Measurements from ENCODE around the gene TBC1D30. TPM values are rescaled to one million over a fixed set of nuclear protein-coding genes. Genes with fewer than 3 reads are reported as not detected.
A peak's percentile ranks its signal among the peaks of the same experiment; 100 is the strongest.
"Not testable (repeated sequence)": the region's sequence is repeated elsewhere in the genome, so short reads cannot be mapped to it uniquely, and the experiment has no call there.

Gene TBC1D30, protein sequence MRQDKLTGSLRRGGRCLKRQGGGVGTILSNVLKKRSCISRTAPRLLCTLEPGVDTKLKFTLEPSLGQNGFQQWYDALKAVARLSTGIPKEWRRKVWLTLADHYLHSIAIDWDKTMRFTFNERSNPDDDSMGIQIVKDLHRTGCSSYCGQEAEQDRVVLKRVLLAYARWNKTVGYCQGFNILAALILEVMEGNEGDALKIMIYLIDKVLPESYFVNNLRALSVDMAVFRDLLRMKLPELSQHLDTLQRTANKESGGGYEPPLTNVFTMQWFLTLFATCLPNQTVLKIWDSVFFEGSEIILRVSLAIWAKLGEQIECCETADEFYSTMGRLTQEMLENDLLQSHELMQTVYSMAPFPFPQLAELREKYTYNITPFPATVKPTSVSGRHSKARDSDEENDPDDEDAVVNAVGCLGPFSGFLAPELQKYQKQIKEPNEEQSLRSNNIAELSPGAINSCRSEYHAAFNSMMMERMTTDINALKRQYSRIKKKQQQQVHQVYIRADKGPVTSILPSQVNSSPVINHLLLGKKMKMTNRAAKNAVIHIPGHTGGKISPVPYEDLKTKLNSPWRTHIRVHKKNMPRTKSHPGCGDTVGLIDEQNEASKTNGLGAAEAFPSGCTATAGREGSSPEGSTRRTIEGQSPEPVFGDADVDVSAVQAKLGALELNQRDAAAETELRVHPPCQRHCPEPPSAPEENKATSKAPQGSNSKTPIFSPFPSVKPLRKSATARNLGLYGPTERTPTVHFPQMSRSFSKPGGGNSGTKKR
- total RNA-seq (1 to 10 TPM; 1.6 to 5.2 (median 2.7) TPM), polyA plus RNA-seq (1 to 10 TPM; 1.1 to 2.6 TPM)
- long read RNA-seq, donor 1, partial matches to known transcripts, result 0 of 1 reads
- long read RNA-seq, donor 1, other reads (novel, unspliced or antisense), result 1 of 1 reads
- long read RNA-seq, donor 2, result 0 reads
- long read RNA-seq, donor 3, partial matches to known transcripts, result 1 of 3 reads
- long read RNA-seq, donor 3, other reads (novel, unspliced or antisense), result 2 of 3 reads

DNA sequence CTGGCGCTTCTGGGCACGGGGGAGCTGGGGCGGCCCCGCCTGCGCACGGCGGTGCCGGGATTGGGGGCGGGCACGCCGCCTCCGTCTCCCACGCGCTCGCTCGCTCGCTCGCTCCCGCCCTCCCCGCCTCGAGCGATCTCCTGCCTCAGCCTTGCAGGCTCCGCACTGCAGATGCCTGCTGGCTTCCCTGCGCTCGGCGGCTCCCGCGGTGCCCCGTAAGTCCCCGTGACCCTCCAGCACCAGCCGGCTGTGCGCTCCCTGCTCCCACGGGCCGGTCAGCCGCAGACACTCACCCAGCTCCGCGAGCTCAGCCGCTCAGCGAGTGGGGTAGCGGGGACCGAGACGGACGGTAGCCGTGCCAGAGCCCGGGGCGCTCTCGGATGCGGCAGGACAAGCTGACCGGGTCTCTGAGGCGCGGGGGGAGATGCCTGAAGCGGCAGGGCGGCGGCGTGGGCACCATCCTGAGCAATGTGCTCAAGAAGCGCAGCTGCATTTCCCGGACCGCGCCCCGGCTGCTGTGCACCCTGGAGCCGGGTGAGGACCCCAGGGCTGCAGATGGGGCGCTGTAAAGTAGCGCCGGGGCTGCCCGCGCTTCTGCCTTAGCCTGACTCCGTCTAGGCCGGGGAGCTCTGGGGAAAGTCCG is at the start of gene TBC1D30:
Gene TBC1D30 (plus strand): TSS at position 148 of the 643 bp plus-strand sequence. CDS start 233 bp downstream, at position 381.
- peaks cover 11% of the 10 kb centered on the region for H3K4me1 ChIP-seq (ENCODE audit: insufficient read depth)
- H3K4me3 ChIP-seq, result peak within 1 kb of the TSS; percentile 15
- intact Hi-C loops (cut with DNase I), result no loop called here
- DNase-seq, result peak in 4 of 5 donors; percentile 10 to 52 (median 36)
- TF ChIP-seq, protein P1, sequence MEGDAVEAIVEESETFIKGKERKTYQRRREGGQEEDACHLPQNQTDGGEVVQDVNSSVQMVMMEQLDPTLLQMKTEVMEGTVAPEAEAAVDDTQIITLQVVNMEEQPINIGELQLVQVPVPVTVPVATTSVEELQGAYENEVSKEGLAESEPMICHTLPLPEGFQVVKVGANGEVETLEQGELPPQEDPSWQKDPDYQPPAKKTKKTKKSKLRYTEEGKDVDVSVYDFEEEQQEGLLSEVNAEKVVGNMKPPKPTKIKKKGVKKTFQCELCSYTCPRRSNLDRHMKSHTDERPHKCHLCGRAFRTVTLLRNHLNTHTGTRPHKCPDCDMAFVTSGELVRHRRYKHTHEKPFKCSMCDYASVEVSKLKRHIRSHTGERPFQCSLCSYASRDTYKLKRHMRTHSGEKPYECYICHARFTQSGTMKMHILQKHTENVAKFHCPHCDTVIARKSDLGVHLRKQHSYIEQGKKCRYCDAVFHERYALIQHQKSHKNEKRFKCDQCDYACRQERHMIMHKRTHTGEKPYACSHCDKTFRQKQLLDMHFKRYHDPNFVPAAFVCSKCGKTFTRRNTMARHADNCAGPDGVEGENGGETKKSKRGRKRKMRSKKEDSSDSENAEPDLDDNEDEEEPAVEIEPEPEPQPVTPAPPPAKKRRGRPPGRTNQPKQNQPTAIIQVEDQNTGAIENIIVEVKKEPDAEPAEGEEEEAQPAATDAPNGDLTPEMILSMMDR (IDR thresholded peaks at IDR 0.05), result no peak
- no peak for TF ChIP-seq EP300 (IDR thresholded peaks at IDR 0.05)
- TF ChIP-seq POLR2A (IDR thresholded peaks at IDR 0.05), result no peak
- H3K36me3 ChIP-seq, result no peaks in the 10 kb centered on the region
- no peak within 1 kb of the TSS for H3K27ac ChIP-seq
- H3K27me3 ChIP-seq, result no peaks in the 10 kb centered on the region
- 1% methylated on average over 30 to 69 of the region's 69 CpGs for WGBS, 3 donors
- H3K9me3 ChIP-seq, result no peaks in the 10 kb centered on the region

DNA sequence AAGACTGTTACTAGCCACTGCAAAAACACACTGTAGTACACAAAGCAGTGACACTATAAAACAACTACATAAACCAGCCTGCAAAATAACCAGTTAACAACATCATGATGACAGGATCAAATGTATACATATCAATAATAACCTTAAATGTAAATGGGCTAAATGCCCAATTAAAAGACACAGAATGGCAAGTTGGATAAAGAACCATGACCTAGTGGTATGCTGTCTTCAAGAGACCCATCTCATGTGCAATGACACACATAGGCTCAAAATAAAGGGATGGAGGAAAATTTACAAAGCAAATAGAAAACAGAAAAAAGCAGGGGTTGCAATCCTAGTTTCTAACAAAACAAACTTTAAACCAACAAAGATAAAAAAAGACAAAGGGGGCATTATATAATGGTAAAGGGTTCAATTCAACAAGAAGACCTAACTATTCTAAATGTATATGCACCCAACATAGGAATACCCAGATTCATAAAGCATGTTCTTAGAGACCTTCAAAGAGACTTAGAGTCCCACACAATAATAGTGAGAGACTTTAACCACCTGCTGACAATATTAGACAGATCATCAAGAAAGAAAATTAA is 49.2 kb upstream of the TBC1D30 start:
- intact Hi-C loops (cut with DNase I); H3K36me3 ChIP-seq; H3K9me3 ChIP-seq; H3K27me3 ChIP-seq; H3K27ac ChIP-seq; H3K4me3 ChIP-seq; DNase-seq; H3K4me1 ChIP-seq (ENCODE audit: insufficient read depth): not testable (repeated sequence)

DNA sequence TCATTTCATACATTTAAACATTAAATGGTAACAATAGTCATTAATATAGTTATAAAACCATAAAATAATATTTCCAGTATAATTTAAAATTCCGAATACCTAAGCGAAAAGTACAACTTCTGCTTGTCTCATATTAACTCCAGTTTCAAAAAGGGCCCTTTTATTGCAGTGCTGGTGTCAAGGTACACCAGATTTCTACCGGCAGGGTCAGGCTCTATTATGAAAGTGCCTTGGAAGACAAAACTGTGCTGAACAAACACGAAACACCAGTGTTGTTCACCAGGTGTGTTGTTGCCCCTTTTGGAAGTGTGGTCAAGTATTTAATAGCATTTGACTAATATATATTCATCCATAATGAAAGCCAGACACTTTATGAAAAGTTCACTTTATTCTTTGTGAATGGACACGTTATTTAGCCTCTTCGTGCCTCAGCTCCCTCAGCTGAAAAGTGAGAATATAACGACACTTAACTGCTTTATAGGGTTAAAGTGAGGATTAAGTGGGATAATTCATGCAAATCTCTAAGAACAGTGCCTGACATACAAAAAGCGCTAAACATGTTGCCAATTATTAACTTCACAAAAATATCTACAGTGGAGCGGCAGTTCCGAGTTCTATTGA is 45.0 kb upstream of the TBC1D30 start:
- peaks cover 1% of the 10 kb centered on the region for H3K4me1 ChIP-seq (ENCODE audit: insufficient read depth)
- H3K36me3 ChIP-seq, result no peaks in the 10 kb centered on the region
- H3K27me3 ChIP-seq, result no peaks in the 10 kb centered on the region
- TF ChIP-seq, protein P1 (IDR thresholded peaks at IDR 0.05), result no peak
- TF ChIP-seq POLR2A (IDR thresholded peaks at IDR 0.05) (no peak), EP300 (IDR thresholded peaks at IDR 0.05) (no peak)
- WGBS, 3 donors, result 63 to 73% (median 71%) methylated on average over 10 of the region's 10 CpGs
- intact Hi-C loops (cut with DNase I), result no loop called here
- H3K4me3 ChIP-seq, result no peak overlapping the region
- no peak overlapping the region for H3K27ac ChIP-seq
- H3K9me3 ChIP-seq, result no peaks in the 10 kb centered on the region
- DNase-seq, result no peak

DNA sequence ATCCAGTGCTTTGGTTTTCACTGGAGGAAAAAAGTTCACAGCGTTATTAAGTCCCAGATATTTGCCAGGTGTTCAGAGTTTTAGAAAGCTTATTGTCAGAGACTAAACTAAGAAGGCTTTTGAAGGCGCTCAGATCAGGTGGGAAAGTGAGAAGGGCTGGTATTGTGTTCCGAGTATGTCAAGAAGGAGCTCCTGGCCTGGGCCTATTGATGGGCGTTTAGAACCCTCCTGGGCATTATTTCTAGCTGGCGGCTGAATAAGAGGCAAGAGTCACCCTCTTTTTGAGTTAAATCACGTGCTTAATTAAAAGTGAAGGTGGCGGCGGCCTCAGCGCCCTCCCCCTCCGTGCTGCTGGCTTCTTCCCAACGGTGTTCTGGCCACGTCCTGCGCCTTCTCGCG is 44.3 kb upstream of the TBC1D30 start:
- Histone ChIP-seq H3K36me3 (no peaks in the 10 kb centered on the region), H3K27ac (peak overlapping the region in 1 of 2 donors; percentile 3), H3K9me3 (no peaks in the 10 kb centered on the region), H3K4me1 (ENCODE audit: insufficient read depth) (peaks cover 1% of the 10 kb centered on the region), H3K27me3 (no peaks in the 10 kb centered on the region), H3K4me3 (peak overlapping the region; percentile 43)
- intact Hi-C loops (cut with DNase I), result no loop called here
- no peak for DNase-seq
- TF ChIP-seq, protein P1 (IDR thresholded peaks at IDR 0.05), result no peak
- TF ChIP-seq POLR2A (IDR thresholded peaks at IDR 0.05) (no peak), EP300 (IDR thresholded peaks at IDR 0.05) (no peak)
- WGBS, 3 donors, result 9 to 16% (median 12%) methylated on average over 10 to 15 of the region's 15 CpGs
